Gastroesophageal sphincter (tissue), 4 donors: ENCODE results near the gene DYSF. TPM values are rescaled to one million over a fixed set of nuclear protein-coding genes. Genes with fewer than 3 reads are reported as not detected.

Experiments used
- ATAC-seq: fragments of 150-250 bp; one replicate; pipeline ENCODE4 v1.9.1; 2016; ENCODE audit warnings: mild to moderate bottlenecking, moderate library complexity
- H3K27ac ChIP-seq, 4 donors: fragments of 200-600 bp; sonication (generic) in 3 of 4; 1 replicate in 3 of 4; 2 replicates in 1 of 4; pipeline ENCODE4 v1.5.1; 2016 to 2019
- H3K27me3 ChIP-seq: fragments of 200-600 bp; sonication (generic); one replicate; pipeline ENCODE4 v1.5.1; 2019
- H3K36me3 ChIP-seq, 2 donors: fragments of 200-600 bp; sonication (generic); one replicate each; pipeline ENCODE4 v1.5.1; 2019; ENCODE audit warnings: control low read depth in 1 of 2
- H3K4me1 ChIP-seq, 3 donors: fragments of 200-600 bp; sonication (generic); 1 replicate in 2 of 3; 2 replicates in 1 of 3; pipeline ENCODE4 v1.5.1; 2016 to 2019; ENCODE audit warnings: control low read depth in 2 of 3
- H3K4me3 ChIP-seq, 2 donors: fragments of 200-600 bp; sonication (generic); one replicate each; pipeline ENCODE4 v1.5.1; 2019; ENCODE audit warnings: mild to moderate bottlenecking in 1 of 2, moderate library complexity in 1 of 2
- H3K9me3 ChIP-seq, 3 donors: fragments of 200-600 bp; sonication (generic); one replicate each; pipeline ENCODE4 v1.5.1; 2017 to 2019; ENCODE audit warnings: control low read depth in 2 of 3
- CTCF ChIP-seq, 4 experiments: fragments of 200-600 bp in 2 of 4; fragments of 450-650 bp in 2 of 4; sonication (generic) in 1 of 4; IDR thresholded peaks; one replicate each; pipeline ENCODE4 v1.5.1; 2017 to 2019; ENCODE audit warnings: antibody characterized with exemption in 4 of 4, mild to moderate bottlenecking in 2 of 4, moderate library complexity in 2 of 4
- EP300 ChIP-seq: sonication (generic); formaldehyde crosslinking; IDR thresholded peaks from one replicate; pipeline ENCODE4 v1.6.1; 2017; ENCODE audit warnings: antibody characterized with exemption, mild to moderate bottlenecking
- POLR2A ChIP-seq, 2 donors: fragments of 450-650 bp; IDR thresholded peaks; one replicate each; pipeline ENCODE4 v1.6.1; 2017; ENCODE audit warnings: antibody characterized with exemption in 2 of 2, mild to moderate bottlenecking in 2 of 2, moderate library complexity in 1 of 2
- POLR2AphosphoS5 ChIP-seq: sonication (generic); formaldehyde crosslinking; IDR thresholded peaks from one replicate; pipeline ENCODE4 v1.6.1; 2017; ENCODE audit warnings: antibody characterized with exemption
- WGBS, 2 donors: methylation state at CpG; one replicate each; pipeline ENCODE4 v1.1.5; 2018; ENCODE audit warnings: low coverage in 1 of 2; 5-methylcytosine and 5-hydroxymethylcytosine counted together
- total RNA-seq, 4 donors: library from RNA; depleted of rRNA; stranded (reverse); fragments of >200 nt; gene quantifications; one replicate each; pipeline ENCODE4 v1.1.0, GENCODE V29; 2016

The DYSF gene
- total RNA-seq, 4 donors from 2014 or later: 11.0 to 50.1 (median 17.4) TPM

GRCh38 chr2:71578767-71579342 lies 125.5 kb downstream of the DYSF start:
- peak overlapping the region in 1 of 2 donors; percentile 26 for H3K4me3 ChIP-seq
- H3K27ac ChIP-seq: peak overlapping the region; percentile 11 to 80 (median 74)
- peak; percentile 76 for ATAC-seq
- no peaks in the 10 kb centered on the region for H3K27me3 ChIP-seq
- TF ChIP-seq EP300 (no peak), POLR2A (IDR thresholded peaks at IDR 0.05) (no peak), CTCF (IDR thresholded peaks at IDR 0.05) (no peak), POLR2AphosphoS5 (no peak)
- no peaks in the 10 kb centered on the region for H3K9me3 ChIP-seq
- peaks cover 0 to 36% (median 0%) of the 10 kb centered on the region in 3 donors for H3K4me1 ChIP-seq
- H3K36me3 ChIP-seq: peaks cover 0 to 43% of the 10 kb centered on the region in 2 donors
- 26 to 49% methylated on average over 9 to 13 of the region's 20 CpGs for WGBS, 2 donors

- Histone ChIP-seq H3K4me1 (peaks cover 0 to 34% (median 0%) of the 10 kb centered on the region in 3 donors), H3K27ac (no peak overlapping the region), H3K4me3 (no peak overlapping the region), H3K9me3 (no peaks in the 10 kb centered on the region), H3K36me3 (peaks cover 0 to 36% of the 10 kb centered on the region in 2 donors), H3K27me3 (no peaks in the 10 kb centered on the region)
- WGBS, 2 donors: 71 to 84% methylated on average over 6 to 9 of the region's 10 CpGs
- TF ChIP-seq POLR2A (IDR thresholded peaks at IDR 0.05): no peak
- no peak for TF ChIP-seq EP300
- no peak for TF ChIP-seq POLR2AphosphoS5
- TF ChIP-seq CTCF (IDR thresholded peaks at IDR 0.05): no peak
- no peak for ATAC-seq
Observed at GRCh38 chr2:71581026-71581425, 127.7 kb downstream of the DYSF start.

GRCh38 chr2:71583876-71584275 lies 130.5 kb downstream of the DYSF start:
- no peak for ATAC-seq
- Histone ChIP-seq H3K36me3 (peaks cover 0 to 27% of the 10 kb centered on the region in 2 donors), H3K27me3 (no peaks in the 10 kb centered on the region), H3K4me1 (peaks cover 0 to 13% (median 0%) of the 10 kb centered on the region in 3 donors), H3K4me3 (no peak overlapping the region), H3K9me3 (no peaks in the 10 kb centered on the region), H3K27ac (no peak overlapping the region)
- TF ChIP-seq CTCF (IDR thresholded peaks at IDR 0.05) (no peak), EP300 (no peak), POLR2A (IDR thresholded peaks at IDR 0.05) (no peak), POLR2AphosphoS5 (no peak)
- WGBS, 2 donors: 80% methylated on average over 2 of the region's 7 CpGs; no CpG with 5 or more reads in 1 of the 2 donors

- Histone ChIP-seq H3K36me3 (peaks cover 0 to 44% of the 10 kb centered on the region in 2 donors), H3K27me3 (no peaks in the 10 kb centered on the region), H3K9me3 (no peaks in the 10 kb centered on the region), H3K4me3 (no peak overlapping the region), H3K27ac (no peak overlapping the region), H3K4me1 (peaks cover 0 to under 1% (median 0%) of the 10 kb centered on the region in 3 donors)
- TF ChIP-seq CTCF (IDR thresholded peaks at IDR 0.05): no peak
- TF ChIP-seq POLR2AphosphoS5: no peak
- TF ChIP-seq EP300: no peak
- no peak for TF ChIP-seq POLR2A (IDR thresholded peaks at IDR 0.05)
- no peak for ATAC-seq
- whole genome bisulfite sequencing, 2 donors: 79% methylated on average over 5 of the region's 8 CpGs; no CpG with 5 or more reads in 1 of the 2 donors
Observed at GRCh38 chr2:71586471-71586870, 133.1 kb downstream of the DYSF start.

- peaks cover 0 to 53% of the 10 kb centered on the region in 2 donors for H3K36me3 ChIP-seq
- 90 to 100% methylated on average over 1 to 4 of the region's 4 CpGs for WGBS, 2 donors
- H3K27ac ChIP-seq: no peak overlapping the region
- no peak overlapping the region for H3K4me3 ChIP-seq
- H3K4me1 ChIP-seq: no peaks in the 10 kb centered on the region
- ATAC-seq: no peak
- TF ChIP-seq POLR2AphosphoS5: no peak
- no peak for TF ChIP-seq POLR2A (IDR thresholded peaks at IDR 0.05)
- no peak for TF ChIP-seq CTCF (IDR thresholded peaks at IDR 0.05)
- TF ChIP-seq EP300: no peak
- H3K27me3 ChIP-seq: no peaks in the 10 kb centered on the region
- no peaks in the 10 kb centered on the region for H3K9me3 ChIP-seq
Observed at GRCh38 chr2:71587509-71588073, 134.2 kb downstream of the DYSF start.
